ENCODE data around the gene RFX4.

GRCh38 chr12:106757623-106758348 lies 175.0 kb downstream of the RFX4 start:
- TF ChIP-seq ZNF530 (CRISPR knock-in tag; IDR thresholded peaks at IDR 0.05; ENCODE audit: low read depth) (no peak), MAFK (conservative IDR thresholded peaks at IDR 0.05 in 1 of 2, IDR thresholded peaks at IDR 0.05 in 1 of 2; ENCODE audit: low read length in 2 of 2) (no peak), RFX5 (IDR thresholded peaks at IDR 0.05; ENCODE audit: low read depth, low read length) (no peak), ZNF737 (CRISPR knock-in tag; IDR thresholded peaks at IDR 0.05; ENCODE audit: borderline replicate concordance) (no peak)
- TF ChIP-seq, protein P1, sequence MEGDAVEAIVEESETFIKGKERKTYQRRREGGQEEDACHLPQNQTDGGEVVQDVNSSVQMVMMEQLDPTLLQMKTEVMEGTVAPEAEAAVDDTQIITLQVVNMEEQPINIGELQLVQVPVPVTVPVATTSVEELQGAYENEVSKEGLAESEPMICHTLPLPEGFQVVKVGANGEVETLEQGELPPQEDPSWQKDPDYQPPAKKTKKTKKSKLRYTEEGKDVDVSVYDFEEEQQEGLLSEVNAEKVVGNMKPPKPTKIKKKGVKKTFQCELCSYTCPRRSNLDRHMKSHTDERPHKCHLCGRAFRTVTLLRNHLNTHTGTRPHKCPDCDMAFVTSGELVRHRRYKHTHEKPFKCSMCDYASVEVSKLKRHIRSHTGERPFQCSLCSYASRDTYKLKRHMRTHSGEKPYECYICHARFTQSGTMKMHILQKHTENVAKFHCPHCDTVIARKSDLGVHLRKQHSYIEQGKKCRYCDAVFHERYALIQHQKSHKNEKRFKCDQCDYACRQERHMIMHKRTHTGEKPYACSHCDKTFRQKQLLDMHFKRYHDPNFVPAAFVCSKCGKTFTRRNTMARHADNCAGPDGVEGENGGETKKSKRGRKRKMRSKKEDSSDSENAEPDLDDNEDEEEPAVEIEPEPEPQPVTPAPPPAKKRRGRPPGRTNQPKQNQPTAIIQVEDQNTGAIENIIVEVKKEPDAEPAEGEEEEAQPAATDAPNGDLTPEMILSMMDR (CRISPR knock-in tag; IDR thresholded peaks at IDR 0.05), result no peak
